HG02840 (cell line): Measurements from ENCODE around the gene HYAL3.
"Not testable (repeated sequence)": the region's sequence is repeated elsewhere in the genome, so short reads cannot be mapped to it uniquely, and the experiment has no call there.

Experiments
- ATAC-seq: cut with Tn5 transposase; IDR thresholded peaks from one replicate; pipeline ENCODE4 v1.9.1; 2021; ENCODE audit warnings: mild to moderate bottlenecking, moderate library complexity, moderate number of reproducible peaks; ENCODE audit not compliant: unreplicated experiment, low FRiP score

The HYAL3 gene

GRCh38 chr3:50293079-50293801 is 6.0 kb downstream of the HYAL3 start:
- no peak for ATAC-seq

GRCh38 chr3:50292159-50293078 is 6.8 kb downstream of the HYAL3 start, which contains the start of gene IFRD2:
IFRD2 (minus strand) TSS chr3:50292429; CDS start chr3:50292274, 155 bp downstream.
- ATAC-seq: peak; percentile 89

GRCh38 chr3:50290161-50290641 is 9.0 kb downstream of the HYAL3 start:
- no peak for ATAC-seq

DNA sequence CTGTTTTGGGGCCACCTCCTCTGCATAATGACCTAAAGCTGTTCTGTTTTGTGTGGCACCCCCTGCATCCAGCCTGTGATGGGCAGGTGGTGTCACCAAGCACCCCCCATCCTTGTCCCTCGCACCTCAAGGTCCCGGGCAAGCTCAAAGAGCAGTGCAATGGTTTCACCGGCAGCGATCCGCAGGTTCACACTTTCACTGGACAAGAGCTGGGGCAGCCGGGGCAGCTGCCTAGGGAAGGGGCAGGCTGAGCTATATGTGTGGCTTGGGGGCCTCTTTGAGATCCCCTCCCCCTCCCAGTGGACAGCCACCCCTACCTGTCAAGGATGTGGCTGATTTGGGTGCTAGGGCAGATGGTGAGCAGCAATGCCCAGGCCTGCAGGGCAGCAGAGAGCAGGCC is 10.1 kb downstream of the HYAL3 start:
- no peak for ATAC-seq

DNA sequence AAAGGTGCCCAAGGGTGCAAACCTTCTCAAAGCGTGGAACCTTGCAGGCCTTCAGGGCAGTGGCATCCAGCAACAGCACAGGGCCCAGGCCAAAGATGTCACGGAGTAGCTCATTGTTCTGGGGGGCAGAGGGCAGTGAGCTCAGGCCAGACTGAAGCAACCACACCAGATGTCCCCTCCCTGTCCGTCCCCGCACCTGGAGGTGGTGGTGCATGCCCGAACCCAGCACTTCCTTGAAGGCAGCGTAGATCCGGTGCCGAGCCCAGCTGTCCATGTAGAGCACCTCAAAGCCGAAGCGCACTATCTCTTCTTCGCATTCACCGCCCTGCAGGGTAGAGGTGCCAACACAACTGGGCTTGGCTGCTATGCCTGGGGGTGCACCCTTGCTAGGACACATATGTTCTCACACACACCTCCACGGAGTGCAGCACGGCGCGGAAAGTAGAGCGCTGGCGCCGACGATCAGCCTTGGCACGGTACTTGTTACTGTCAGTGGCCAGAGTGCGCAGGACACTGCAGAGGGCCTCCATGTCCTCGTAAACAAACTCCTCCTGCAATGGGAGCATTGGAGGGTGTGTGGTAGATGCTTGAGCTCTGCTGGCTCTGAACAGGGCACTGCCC is 10.7 kb downstream of the HYAL3 start:
- ATAC-seq: no peak

DNA sequence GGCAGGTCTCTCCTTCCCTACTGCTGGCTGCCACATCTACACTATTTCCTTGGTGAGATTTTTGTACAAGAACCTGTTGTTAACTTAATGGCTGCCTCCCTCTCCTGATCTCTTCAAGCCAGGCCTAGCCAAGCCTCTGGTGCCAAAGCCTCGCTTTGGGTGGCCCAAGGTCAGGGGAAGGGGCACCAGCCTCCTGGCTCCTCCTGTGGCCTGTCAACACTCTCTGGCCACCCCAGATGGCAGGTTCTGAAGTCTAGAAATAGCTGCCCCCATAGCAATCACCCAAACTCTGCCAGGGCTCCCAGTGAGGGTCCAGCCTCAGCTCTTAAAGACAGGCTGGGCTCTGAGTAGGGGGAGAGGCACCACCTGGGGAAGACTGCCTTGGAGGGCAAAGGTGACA is 11.9 kb downstream of the HYAL3 start:
- ATAC-seq: no peak

DNA sequence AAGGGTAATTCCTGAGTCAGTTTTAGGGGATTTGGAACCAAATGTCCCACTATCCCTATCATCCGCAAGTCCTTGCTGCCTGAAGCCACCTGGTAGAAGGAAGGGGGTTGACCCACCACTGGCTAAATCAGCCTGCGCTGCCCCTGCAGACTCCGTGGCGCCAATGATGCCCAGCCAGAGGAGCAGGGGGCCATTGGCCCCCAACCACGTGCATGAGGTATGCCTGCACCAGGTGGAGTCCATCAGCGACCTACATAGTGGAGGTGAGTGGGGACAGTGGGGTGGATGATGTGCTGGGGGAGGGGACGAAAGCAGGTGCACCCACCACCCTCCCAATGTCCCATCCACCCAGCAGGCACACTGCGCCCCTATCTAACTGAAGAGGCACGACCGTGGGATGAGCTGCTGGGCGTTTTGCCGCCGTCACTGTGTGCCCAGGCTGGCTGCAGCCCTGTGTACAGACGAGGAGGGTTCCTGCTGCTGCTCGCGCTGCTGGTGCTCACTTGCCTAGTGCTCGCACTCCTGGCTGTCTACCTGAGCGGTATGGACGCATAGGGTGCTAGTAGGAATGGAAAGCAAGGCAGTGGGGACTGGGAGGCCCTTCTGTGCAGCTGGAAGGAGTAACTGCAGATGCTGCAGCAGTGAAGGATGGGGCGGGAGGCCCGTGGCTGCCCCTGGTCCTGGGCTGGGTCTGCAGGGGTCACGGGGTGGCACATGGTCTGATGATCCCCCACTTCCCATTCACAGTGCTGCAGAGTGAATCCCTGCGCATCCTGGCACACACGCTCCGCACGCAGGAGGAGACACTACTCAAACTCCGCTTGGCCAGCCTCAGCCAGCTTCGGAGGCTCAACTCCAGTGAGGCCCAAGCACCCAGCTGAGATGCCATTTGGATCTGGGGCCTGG is 12.6 kb downstream of the HYAL3 start:
- no peak for ATAC-seq

DNA sequence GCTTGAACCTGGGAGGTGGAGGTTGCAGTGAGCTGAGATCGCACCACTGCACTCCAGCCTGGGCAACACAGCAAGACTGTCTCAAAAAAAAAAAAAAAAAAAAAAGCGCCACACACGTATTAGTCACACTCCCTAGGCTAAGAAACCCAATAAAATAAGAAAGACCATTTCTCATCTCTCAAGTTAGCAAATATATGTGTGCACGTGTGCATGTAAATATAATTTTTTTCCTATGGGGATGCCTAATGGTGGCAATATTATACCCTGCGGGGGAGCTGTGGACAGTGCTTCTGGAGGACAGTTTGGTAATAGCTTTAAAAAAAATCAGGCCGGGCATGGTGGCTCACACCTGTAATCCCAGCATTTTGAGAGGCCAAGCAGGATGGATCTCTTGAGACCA is 15.1 kb downstream of the HYAL3 start:
- ATAC-seq: not testable (repeated sequence)

DNA sequence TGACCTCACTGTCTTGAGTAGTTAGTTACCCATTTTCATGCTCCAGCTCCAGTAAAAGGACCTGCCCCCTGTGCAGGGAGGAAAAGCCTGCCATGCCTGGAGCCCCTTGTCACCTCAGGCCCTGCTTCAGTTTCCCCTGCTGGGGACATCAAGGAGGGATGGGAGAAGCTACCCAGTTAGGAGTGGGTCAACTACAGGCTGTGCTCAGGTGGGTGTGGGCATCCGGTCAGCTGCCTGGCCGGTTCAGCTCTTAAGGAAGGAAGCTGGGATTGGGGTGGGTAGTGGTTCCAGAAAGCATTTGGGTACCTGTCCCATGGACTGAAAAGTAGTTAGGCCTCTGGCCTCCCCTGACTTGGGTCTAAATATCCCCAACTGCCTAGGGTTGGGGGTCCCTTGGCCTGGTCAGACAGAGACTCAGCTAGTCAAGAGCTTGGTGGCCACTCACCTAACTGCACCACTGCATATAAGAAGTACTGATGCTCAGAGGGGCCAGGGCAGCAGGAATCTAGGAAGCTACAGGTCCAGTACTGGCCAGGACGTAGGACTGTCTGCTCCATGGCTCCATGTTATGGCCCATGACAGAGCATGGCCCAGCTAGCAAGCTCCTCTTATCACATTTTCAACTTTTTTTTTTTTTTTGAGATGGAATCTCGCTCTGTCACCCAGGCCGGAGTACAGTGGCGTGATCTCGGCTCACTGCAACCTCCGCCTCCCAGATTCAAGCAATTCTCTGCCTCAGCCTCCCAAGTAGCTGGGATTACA is 19.8 kb downstream of the HYAL3 start:
- ATAC-seq: no peak

DNA sequence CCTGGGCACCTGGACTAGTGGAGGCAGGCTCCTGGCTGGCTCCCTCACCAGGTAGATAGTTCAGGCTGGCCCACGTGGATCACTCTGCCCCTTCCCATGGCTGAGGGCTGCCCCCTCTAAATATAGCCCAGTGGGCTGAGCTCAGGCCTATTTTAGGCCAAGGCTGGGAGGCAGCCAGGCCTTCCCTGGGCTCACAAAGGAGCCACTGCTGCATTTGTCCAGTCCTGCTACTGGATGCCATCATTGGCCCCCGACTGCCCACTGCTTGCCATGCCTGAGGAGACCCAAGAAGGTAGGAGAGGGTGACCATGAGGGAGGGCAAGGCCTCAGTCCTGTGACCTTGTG is 20.4 kb downstream of the HYAL3 start, which contains the start of gene LSMEM2:
TSS of gene LSMEM2 (plus strand) at position 208 of the 345 bp plus-strand sequence. CDS start at position 235, 27 bp downstream.
- ATAC-seq: no peak

DNA sequence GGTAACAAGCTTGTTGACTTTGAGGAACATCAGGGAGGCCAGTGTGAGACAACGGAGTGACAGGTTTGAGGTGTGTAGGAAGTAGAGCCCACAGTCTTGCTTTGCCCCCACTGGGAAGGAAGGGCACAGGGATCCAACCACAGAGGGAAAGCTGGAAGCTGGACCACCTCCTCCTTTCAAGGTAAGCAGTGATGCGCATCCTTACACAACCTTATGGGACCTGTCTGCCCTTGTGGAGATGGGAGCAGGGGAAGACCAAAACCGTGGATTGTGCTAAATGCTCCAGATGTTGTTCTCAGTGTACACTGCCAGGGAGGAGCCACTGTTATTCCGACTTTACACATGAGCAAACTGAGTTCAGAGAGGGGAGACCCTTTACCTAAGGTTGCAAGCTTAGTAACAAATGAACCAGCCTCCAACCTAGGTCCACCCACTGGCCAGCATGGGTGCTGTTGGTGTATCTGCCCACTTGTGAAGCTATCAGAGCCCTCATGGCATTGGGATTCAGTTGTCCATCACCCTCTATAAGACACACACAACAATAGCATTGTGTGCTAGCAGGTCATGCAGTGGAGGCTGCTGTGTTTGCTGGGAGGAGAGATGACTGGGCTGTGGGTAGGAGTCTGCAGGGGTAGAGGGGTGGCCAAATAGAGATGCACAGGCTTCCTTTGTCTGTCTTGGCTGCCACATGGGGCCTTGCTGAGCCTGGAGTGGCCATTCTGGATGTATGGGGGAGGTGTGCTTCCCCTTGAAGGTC is 20.9 kb downstream of the HYAL3 start:
- ATAC-seq: no peak

- ATAC-seq: no peak
Observed at GRCh38 chr3:50276762-50277101, 22.5 kb downstream of the HYAL3 start.

DNA sequence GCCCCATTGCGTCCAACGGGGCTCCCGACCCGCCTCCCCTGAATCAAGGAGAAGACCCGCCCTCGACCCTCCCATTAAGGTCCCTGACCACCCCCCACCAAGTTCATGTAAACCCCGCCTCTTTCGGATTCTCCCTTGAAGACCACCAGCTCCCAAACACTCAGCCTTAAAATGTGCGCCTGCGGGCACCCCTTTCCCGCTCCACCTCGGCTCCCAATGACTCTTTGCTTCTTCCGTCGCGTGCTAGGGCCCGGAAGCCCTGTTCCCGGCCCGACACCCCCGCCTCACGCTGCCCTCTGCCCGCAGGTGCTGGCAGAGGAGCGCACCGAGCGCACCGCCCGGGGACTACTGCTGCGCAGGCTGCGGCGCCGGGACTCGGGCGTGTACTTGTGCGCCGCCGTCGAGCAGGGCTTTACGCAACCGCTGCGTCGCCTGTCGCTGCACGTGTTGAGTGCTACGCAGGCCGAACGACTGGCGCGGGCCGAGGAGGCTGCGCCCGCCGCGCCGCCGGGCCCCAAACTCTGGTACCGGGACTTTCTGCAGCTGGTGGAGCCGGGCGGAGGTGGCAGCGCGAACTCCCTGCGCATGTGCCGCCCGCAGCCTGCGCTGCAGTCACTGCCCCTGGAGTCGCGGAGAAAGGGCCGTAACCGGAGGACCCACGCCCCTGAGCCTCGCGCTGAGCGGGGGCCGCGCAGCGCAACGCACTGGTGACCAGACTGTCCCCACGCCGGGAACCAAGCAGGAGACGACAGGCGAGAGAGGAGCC is 23.0 kb downstream of the HYAL3 start:
- ATAC-seq: no peak

DNA sequence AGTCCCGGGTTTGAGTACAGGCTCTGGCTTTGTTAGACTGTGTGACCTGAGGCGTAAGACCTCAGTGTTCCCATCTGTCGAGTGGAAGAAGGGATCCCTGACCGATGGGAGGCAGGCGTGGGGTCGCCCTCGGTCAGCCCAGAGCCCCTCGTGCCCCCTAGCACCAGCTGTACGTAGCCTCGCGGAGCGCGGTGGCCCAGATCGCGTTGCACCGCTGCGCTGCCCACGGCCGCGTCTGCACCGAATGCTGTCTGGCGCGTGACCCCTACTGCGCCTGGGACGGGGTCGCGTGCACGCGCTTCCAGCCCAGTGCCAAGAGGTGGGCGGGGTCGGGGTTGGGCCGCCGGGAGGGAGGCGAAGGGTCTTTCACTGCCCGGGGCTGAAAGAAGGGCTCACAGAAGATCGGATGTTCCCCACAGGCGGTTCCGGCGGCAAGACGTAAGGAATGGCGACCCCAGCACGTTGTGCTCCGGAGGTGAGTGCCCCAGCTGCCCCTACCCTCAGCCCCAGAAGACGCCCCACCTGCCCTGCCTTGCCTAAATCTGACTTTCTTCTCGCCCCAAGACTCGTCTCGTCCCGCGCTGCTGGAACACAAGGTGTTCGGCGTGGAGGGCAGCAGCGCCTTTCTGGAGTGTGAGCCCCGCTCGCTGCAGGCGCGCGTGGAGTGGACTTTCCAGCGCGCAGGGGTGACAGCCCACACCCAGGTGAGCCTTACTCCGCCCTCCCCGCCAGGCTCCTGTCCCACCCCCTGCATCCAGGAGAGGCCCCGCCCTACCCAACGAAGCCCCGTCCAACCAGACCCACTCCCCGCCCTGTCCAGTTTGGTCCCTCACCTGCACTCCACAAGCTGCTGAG is 23.8 kb downstream of the HYAL3 start:
- no peak for ATAC-seq

DNA sequence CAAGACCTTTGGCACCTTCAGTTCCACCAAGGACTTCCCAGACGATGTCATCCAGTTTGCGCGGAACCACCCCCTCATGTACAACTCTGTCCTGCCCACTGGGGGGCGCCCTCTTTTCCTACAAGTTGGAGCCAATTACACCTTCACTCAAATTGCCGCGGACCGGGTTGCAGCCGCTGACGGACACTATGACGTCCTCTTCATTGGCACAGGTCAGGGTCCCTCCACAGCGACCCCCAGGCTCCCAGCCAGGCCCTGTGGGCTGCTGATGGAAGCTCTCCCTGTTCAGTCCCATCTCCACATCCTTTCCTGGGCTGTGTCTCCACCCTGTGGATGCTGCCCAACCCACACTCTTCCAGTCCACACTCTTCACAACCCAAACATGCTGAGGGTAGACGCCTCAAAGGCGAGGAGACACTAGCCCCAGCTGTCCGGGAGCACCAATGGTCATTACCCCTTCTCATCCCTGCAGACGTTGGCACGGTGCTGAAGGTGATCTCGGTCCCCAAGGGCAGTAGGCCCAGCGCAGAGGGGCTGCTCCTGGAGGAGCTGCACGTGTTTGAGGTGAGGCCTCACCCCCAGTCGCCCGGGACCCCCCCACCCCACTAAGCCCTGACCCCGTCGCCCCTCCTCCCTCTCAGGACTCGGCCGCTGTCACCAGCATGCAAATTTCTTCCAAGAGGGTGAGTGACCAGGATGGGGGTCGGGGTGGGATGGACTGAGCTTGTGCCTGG is 24.7 kb downstream of the HYAL3 start:
- ATAC-seq: no peak

DNA sequence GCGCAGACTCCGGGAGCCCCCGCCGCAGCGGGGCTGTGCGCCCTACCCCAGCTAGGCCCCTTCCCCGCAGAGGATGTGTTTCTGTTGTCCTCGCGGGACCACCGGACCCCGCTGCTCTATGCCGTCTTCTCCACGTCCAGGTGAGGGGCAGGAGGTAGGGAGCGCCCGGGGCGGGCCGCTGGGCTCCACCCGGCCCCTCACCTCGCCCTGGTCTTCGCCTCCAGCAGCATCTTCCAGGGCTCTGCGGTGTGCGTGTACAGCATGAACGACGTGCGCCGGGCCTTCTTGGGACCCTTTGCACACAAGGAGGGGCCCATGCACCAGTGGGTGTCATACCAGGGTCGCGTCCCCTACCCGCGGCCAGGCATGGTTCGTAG is 25.5 kb downstream of the HYAL3 start:
- no peak for ATAC-seq
